ENCODE measurements around the gene CXCL13.
"Not testable (repeated sequence)": the region's sequence is repeated elsewhere in the genome, so short reads cannot be mapped to it uniquely, and the experiment has no call there.

CXCL13 gene, protein sequence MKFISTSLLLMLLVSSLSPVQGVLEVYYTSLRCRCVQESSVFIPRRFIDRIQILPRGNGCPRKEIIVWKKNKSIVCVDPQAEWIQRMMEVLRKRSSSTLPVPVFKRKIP

DNA sequence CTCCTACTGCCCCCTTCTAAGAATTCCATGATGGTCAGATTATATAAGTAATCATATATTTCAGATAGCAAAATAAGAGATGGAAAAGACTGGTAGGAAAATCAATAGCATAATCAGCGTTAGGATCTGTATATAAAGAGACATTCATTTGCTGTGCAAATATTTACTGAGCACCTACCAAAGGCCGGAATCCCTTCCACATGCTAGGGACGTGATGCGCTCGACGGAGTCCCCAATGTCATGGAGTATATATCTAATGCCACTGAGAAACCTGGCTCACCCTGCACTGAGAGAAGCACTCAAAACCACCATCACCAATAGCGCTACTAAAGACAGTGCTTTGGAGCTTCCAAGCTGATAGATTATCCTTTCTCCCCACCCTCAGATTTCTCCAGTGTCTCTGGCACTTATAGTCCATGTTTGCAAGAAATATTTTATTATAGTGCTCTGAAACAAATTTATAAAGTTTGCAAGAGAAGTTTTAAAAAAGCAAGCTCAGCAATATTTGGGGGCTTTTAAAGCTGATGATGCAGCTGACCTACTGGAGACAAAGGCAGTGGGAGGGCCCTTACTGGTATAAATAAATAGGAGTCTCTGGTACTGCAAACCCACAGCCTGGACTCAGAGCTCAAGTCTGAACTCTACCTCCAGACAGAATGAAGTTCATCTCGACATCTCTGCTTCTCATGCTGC lies at the start of gene CXCL13:
Gene CXCL13, plus strand, starts transcription at position 611 of the 693 bp plus-strand sequence. Its CDS starts 46 bp downstream, at position 657.
- Mint-ChIP-seq H3K4me1 (no peaks in the 10 kb centered on the region), H3K9me3 (no peaks in the 10 kb centered on the region), H3K27me3 (peaks cover 0 to 8% of the 10 kb centered on the region in 2 donors), H3K4me3 (no peak within 1 kb of the TSS), H3K27ac (no peak within 1 kb of the TSS), H3K36me3 (no peaks in the 10 kb centered on the region)
- no peak for DNase-seq
- ATAC-seq (replicated peaks), result no peak

DNA sequence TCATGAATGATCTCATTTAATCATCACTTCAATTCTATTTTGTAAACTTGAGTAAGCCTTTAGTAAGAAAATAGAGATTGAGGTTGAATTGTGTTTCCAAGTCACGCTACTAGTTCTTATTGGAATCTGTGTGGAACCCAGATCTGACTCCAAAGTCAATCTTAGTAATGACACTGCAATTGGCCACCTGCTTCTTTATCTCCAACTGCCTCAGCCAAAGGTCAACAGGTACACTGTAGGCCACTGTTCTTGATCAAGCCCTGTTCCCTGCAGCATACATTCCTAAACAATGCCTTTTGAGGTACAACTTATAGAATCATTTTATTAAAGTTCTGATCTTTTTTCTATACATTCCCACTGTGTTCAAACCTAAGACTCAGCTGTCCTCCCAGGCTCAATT lies 45.5 kb upstream of the CXCL13 start:
- Mint-ChIP-seq H3K4me1 (no peaks in the 10 kb centered on the region), H3K4me3 (no peak overlapping the region), H3K27ac (no peak overlapping the region), H3K36me3 (no peaks in the 10 kb centered on the region), H3K27me3 (peaks cover 0 to 6% of the 10 kb centered on the region in 2 donors), H3K9me3 (peaks cover 0 to 7% of the 10 kb centered on the region in 2 donors)
- no peak for ATAC-seq (replicated peaks)
- DNase-seq, result no peak

DNA sequence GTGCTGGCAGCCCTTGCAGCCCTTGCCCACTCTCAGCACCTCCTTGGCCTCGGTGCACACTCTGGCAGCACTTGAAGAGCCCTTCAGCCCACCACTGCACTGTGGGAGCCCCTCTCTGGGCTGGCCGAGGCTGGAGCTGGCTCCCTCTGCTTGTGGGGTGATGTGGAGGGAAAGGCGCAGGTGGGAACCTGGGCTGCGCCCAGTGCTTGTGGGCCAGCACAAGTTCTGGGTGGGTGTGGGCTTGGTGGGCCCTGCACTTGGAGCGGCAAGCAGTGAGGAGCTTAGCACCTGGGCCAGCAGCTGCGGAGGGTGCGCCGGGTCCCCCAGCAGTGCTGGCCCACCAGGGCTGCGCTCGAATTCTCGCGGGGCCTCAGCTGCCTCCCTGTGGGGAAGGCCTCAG lies 43.9 kb upstream of the CXCL13 start:
- not testable (repeated sequence) for H3K36me3 Mint-ChIP-seq; H3K4me3 Mint-ChIP-seq; H3K4me1 Mint-ChIP-seq; H3K9me3 Mint-ChIP-seq; H3K27ac Mint-ChIP-seq; ATAC-seq (replicated peaks); DNase-seq; H3K27me3 Mint-ChIP-seq

DNA sequence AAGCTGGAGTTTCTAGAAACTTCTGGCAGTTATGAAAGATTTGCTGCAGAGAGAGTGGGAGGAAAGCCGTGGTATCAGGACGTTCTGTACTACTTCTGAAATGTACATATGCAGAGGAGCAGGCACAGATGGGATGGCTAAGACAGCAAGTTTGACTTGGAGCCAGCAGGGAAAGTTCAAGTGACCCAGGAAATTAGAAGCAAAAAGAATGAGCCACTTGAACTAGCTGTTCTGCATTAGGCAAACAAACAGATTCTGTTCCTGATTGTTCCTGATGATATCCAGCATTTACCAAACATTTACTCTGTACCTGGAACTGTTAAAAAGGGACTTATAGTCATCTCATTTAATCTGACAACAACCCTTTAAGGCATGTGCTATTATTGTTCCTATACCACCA lies 41.4 kb upstream of the CXCL13 start:
- Mint-ChIP-seq H3K4me1 (no peaks in the 10 kb centered on the region), H3K36me3 (no peaks in the 10 kb centered on the region), H3K4me3 (no peak overlapping the region), H3K27me3 (peaks cover 10 to 20% of the 10 kb centered on the region in 2 donors), H3K9me3 (peaks cover 7 to 9% of the 10 kb centered on the region in 2 donors), H3K27ac (no peak overlapping the region)
- DNase-seq, result no peak
- ATAC-seq (replicated peaks), result no peak

DNA sequence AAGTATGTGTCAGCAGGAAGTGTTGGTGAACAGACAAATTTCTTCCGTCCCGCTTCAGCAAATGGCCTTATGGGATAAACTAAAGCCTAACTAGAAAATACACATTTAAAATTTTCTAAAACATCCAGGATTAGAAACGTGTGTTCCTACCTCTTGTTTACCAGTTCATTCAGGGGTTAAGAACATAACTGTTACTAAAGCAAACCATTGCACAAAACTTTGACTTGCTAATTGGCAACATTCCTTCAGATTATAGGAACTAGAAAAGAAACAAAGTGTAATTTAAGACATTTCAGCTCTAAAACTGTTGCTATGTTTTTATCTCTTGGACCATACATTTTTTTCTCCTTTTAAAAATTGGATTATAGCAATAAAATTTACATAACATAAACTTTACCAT lies 39.5 kb upstream of the CXCL13 start:
- H3K4me3 Mint-ChIP-seq, result no peak overlapping the region
- ATAC-seq (replicated peaks) (no peak), DNase-seq (no peak)
- H3K36me3 Mint-ChIP-seq, result no peaks in the 10 kb centered on the region
- no peak overlapping the region for H3K27ac Mint-ChIP-seq
- H3K27me3 Mint-ChIP-seq, result peaks cover 10 to 20% of the 10 kb centered on the region in 2 donors
- H3K4me1 Mint-ChIP-seq, result no peaks in the 10 kb centered on the region
- H3K9me3 Mint-ChIP-seq, result peaks cover 14 to 19% of the 10 kb centered on the region in 2 donors

DNA sequence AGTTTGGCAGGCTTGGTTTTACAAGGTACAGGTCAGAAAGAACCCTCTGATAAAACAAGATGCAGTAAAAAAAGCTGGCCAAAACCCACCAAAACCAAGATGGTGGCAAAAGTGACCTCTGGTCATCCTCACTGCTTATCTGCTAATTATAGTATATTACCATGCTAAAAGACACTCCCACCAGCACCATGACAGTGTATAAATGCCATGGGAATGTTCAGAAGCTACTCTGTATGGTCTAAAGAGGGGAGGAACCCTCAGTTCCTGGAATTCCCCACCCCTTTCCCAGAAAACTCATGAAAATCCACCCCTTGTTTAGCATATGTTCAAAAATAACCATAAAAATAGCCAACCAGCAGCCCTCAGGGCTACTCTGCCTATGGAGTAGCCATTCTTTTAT lies 38.1 kb upstream of the CXCL13 start:
- Mint-ChIP-seq H3K27ac (no peak overlapping the region), H3K36me3 (no peaks in the 10 kb centered on the region), H3K9me3 (peaks cover 15 to 20% of the 10 kb centered on the region in 2 donors), H3K4me1 (no peaks in the 10 kb centered on the region), H3K27me3 (peaks cover 10 to 20% of the 10 kb centered on the region in 2 donors), H3K4me3 (no peak overlapping the region)
- DNase-seq, result no peak
- no peak for ATAC-seq (replicated peaks)

DNA sequence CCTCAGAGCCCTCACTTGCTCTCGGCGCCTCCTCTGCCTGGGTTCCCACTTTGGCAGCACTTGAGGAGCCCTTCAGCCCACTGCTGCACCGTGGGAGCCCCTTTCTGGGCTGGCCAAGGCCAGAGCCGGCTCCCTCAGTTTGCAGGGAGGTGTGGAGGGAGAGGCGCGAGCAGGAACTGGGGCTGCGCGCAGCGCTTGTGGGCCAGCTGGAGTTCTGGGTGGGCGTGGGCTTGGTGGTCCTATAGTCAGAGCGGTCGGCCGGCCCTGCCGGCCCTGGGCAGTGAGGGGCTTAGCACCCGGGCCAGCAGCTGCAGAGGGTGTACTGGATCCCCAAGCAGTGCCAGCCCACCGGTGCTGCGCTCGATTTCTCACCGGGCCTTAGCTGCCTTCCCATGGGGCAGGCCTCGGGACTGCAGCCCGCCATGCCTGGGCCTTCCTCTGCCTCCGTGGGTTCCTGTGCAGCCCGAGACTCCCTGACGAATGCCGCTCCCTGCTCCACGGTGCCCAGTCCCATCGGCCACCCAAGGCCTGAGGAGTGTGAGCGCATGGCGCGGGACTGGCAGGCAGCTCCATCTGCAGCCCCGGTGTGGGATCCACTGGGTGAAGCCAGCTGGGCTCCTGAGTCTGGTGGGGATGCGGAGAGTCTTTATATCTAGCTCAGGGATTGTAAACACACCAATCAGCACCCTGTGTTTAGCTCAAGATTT lies 35.0 kb upstream of the CXCL13 start:
- not testable (repeated sequence) for H3K36me3 Mint-ChIP-seq

DNA sequence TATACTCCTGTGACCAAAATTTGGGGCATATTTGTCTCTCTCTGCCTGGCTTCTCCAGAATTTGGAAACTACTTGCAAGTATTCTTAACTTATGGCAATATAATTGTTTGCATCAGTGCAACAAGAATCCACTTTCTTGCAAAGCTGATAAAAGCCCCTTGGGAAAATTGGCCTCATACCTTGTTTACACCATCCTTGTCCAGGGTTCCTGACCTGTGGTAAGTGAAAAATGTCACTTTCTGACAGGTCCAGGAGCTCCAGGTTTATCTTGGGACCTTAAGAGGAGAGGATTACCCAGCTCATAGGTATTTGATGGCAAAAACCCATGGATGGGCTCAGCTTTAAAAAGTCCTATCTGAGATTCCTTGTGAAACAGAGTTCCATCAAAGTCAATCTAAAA lies 29.3 kb upstream of the CXCL13 start:
- no peak overlapping the region for H3K27ac Mint-ChIP-seq
- DNase-seq (no peak), ATAC-seq (replicated peaks) (no peak)
- H3K4me3 Mint-ChIP-seq, result no peak overlapping the region
- peaks cover 0 to 1% of the 10 kb centered on the region in 2 donors for H3K4me1 Mint-ChIP-seq
- H3K9me3 Mint-ChIP-seq, result peaks cover 6 to 10% of the 10 kb centered on the region in 2 donors
- H3K27me3 Mint-ChIP-seq, result peaks cover 4 to 5% of the 10 kb centered on the region in 2 donors
- peaks cover 0 to 3% of the 10 kb centered on the region in 2 donors for H3K36me3 Mint-ChIP-seq

More for the DNA sequence above, 35.0 kb upstream of the CXCL13 start:
- ATAC-seq (replicated peaks); H3K4me1 Mint-ChIP-seq; H3K27ac Mint-ChIP-seq; H3K4me3 Mint-ChIP-seq; DNase-seq: not testable (repeated sequence)
- H3K9me3 Mint-ChIP-seq, result peaks cover 20 to 26% of the 10 kb centered on the region in 2 donors
- H3K27me3 Mint-ChIP-seq, result peaks cover 14 to 15% of the 10 kb centered on the region in 2 donors

DNA sequence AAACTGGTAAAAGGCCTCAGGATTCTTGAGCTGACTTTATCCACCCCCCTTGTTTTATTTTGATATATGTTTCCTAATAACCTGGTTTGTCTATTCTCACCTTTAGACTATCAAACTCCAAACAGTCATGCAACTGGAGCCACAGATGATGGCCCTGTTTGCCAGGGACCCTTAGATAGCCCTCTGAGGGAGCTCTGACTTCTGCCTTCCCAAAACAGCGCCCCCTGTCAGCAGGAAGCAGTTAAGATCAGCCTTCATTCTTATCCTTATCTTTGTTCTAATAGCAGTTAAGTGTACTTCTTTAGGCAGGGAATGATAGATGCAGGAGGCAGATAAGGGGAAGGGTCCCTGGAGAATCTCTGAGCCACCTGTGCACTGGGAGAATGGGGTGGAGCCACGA lies 27.5 kb upstream of the CXCL13 start:
- Mint-ChIP-seq H3K9me3 (peaks cover 0 to 3% of the 10 kb centered on the region in 2 donors), H3K4me1 (peaks cover 6 to 13% of the 10 kb centered on the region in 2 donors), H3K36me3 (no peaks in the 10 kb centered on the region), H3K27ac (no peak overlapping the region), H3K27me3 (peaks cover 0 to 13% of the 10 kb centered on the region in 2 donors), H3K4me3 (no peak overlapping the region)
- ATAC-seq (replicated peaks) (no peak), DNase-seq (no peak)

DNA sequence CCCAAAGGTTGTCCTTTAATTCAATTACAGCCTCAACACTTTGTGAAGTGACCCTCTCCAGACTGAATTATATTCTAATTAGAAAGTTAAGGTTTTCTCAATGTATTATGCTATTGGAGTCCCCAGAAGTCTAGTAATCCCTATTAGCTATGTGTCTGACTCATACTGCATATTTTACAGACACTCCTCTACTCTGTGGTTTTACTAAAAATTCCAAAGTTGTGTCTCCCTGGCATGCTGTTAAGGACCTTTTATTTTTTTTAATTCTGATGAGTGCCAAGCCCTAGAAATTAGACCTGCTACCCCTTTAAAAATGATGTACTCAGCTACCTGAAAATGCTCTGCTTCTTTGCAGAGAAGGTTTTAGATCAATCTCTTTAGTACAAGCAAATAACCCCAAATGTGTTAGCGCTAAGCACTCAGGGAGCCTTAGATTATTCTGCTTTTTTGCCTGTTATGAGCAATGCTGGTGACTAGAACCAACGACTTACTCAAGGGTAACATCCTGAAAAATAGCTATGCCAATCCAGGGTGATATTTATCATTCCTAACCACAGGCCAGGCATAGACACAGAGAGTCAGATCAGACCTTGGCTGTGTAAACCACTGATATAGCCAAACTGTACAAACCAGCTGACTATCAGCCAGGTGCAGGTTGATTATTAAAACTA lies 26.1 kb upstream of the CXCL13 start:
- peaks cover 0 to 20% of the 10 kb centered on the region in 2 donors for H3K27me3 Mint-ChIP-seq
- H3K36me3 Mint-ChIP-seq, result no peaks in the 10 kb centered on the region
- H3K27ac Mint-ChIP-seq, result no peak overlapping the region
- no peak overlapping the region for H3K4me3 Mint-ChIP-seq
- ATAC-seq (replicated peaks) (peak; percentile 35 to 53), DNase-seq (no peak)
- H3K4me1 Mint-ChIP-seq, result peaks cover 6 to 13% of the 10 kb centered on the region in 2 donors
- H3K9me3 Mint-ChIP-seq, result peaks cover 3 to 5% of the 10 kb centered on the region in 2 donors

DNA sequence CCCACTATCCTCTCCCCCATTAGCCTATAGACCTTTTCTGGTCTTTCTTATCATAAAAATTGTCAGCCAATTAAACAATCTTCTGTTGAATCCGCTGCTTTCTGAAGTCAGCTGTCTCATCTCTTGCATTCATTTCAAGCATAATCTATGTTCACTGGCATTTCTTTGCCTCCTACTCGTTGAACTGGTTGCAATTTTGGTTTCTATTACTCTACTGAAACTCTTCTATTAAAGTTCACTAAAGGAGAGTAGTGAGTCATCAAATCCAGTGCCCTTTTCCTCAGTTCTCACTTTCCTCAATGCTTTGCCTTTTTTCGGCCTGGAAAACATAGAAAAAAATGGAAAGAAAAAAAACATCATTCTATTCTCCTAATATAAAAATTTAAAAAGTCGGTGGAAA lies 23.9 kb upstream of the CXCL13 start:
- ATAC-seq (replicated peaks) (peak; percentile 79 to 83), DNase-seq (no peak)
- Mint-ChIP-seq H3K36me3 (no peaks in the 10 kb centered on the region), H3K4me3 (peak overlapping the region; percentile 39), H3K27ac (peak overlapping the region; percentile 63), H3K9me3 (peaks cover 0 to 5% of the 10 kb centered on the region in 2 donors), H3K27me3 (peaks cover 0 to 20% of the 10 kb centered on the region in 2 donors), H3K4me1 (peaks cover 11 to 20% of the 10 kb centered on the region in 2 donors)

DNA sequence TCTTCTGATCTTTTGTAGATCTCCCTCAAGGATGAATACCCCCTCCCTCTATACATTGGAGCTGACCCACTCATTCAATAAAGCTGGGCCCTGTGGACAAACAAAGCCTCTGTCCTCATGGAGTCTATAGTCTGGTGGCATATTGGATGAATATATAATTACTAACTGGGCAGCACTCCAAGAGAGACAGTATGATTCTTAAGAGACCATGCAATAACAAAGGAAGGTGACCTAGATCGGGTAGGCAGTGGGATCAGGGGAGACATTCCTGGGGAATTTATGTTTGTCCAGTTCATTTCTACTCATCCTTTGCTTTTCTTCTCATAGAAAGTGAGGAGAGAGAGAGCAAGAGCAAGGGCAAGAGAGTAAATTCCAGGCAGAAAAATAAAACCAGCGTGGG lies 23.5 kb upstream of the CXCL13 start:
- DNase-seq, result no peak
- H3K27me3 Mint-ChIP-seq, result peaks cover 0 to 20% of the 10 kb centered on the region in 2 donors
- peaks cover 13 to 24% of the 10 kb centered on the region in 2 donors for H3K4me1 Mint-ChIP-seq
- H3K36me3 Mint-ChIP-seq, result no peaks in the 10 kb centered on the region
- no peak overlapping the region for H3K27ac Mint-ChIP-seq
- no peak for ATAC-seq (replicated peaks)
- H3K4me3 Mint-ChIP-seq, result no peak overlapping the region
- peaks cover 0 to 5% of the 10 kb centered on the region in 2 donors for H3K9me3 Mint-ChIP-seq

DNA sequence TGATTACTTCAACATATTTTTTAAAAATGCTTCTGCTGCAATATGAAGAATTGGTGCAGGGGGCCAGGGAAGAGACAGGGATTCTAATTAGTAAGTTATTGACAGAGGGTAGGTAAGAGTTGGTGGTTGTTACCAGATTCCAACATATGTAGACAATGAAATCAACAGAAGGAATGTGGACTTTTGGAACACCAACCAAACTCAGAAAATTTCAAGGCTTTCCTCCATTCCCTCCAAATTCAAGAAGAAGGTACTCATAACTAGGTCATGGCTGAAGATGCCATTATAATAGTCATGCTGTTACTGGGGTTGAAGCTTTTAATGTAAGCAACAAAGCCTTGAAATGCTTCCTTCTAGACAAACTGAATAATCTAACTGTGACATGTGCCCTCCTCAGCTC lies 22.9 kb upstream of the CXCL13 start:
- Mint-ChIP-seq H3K27me3 (peaks cover 0 to 20% of the 10 kb centered on the region in 2 donors), H3K9me3 (peaks cover 0 to 5% of the 10 kb centered on the region in 2 donors), H3K27ac (no peak overlapping the region), H3K4me3 (no peak overlapping the region), H3K36me3 (no peaks in the 10 kb centered on the region), H3K4me1 (peaks cover 19 to 30% of the 10 kb centered on the region in 2 donors)
- ATAC-seq (replicated peaks) (no peak), DNase-seq (no peak)

DNA sequence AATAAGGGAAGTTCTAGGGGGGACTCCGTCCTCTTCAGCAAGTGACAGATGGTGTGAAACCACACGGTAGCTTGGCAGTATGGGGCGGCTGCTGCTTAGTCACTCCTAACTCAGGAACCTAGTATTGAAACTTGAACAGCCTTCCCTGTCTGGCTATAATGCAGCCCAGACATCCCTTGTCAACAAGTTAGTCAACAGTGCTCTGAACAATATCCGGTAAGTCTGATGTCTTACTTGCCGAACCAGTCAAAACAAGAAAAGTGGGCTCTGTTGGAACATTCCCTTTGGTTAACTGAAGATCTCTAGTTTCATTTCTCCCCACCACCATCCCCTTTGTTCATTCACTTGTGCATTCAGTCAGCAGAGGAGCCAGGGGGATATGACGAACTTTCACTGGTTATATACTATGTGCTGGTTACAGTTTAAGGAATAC lies 18.7 kb upstream of the CXCL13 start:
- DNase-seq (peak; percentile 83), ATAC-seq (replicated peaks) (peak; percentile 97)
- H3K9me3 Mint-ChIP-seq, result peaks cover 0 to 5% of the 10 kb centered on the region in 2 donors
- peak overlapping the region; percentile 43 for H3K27ac Mint-ChIP-seq
- peaks cover 25 to 36% of the 10 kb centered on the region in 2 donors for H3K4me1 Mint-ChIP-seq
- H3K27me3 Mint-ChIP-seq, result peaks cover 0 to 12% of the 10 kb centered on the region in 2 donors
- H3K36me3 Mint-ChIP-seq, result no peaks in the 10 kb centered on the region
- H3K4me3 Mint-ChIP-seq, result peak overlapping the region; percentile 47 to 54

Data from stimulated activated naive B cell treated with anti-CD40 and anti-IgM and Interleukin-4, amounts not matched to agents 10 μg/mL and 1 μg/mL and 100 μg/mL, for 72 hours (primary cell).